CD4-positive, alpha-beta T cell (primary cell): Measurements from ENCODE around the gene CDK14. TPM values are rescaled to one million over a fixed set of nuclear protein-coding genes. Genes with fewer than 3 reads are reported as not detected.

Source experiments
- ATAC-seq: fragments of 200-7000 bp; cut with Tn5 transposase; one replicate; pipeline ENCODE4 v1.10.0; 2022; ENCODE audit warnings: mild to moderate bottlenecking; ENCODE audit not compliant: poor library complexity
- CTCF ChIA-PET: fragments of 350-600 bp; sonication (Branson Sonifier 250); formaldehyde crosslinking; loops from one replicate; lab custom pipeline; 2021; ENCODE audit warnings: antibody characterized with exemption, inconsistent platforms; lab: Charles Lee
- POLR2A ChIA-PET: fragments of 350-600 bp; sonication (Branson Sonifier 250); formaldehyde crosslinking; loops from one replicate; lab custom pipeline; 2021; ENCODE audit warnings: antibody characterized with exemption, inconsistent platforms; lab: Charles Lee
- DNase-seq, 14 experiments: peaks; one replicate each; pipeline ENCODE4 v3.0.0-alpha.2; 2013 to 2020; ENCODE audit warnings: mixed read lengths in 2 of 14
- H3K27ac ChIP-seq, 2 donors: one replicate each; pipeline versions ENCODE4 v1.5.1 to v1.7.0; 2013; ENCODE audit warnings: low read length in 2 of 2, low read depth in 1 of 2, mild to moderate bottlenecking in 1 of 2
- H3K27me3 ChIP-seq, 2 experiments: 1 replicate in 1 of 2; 2 replicates in 1 of 2; pipeline versions ENCODE4 v1.6.1 to v1.7.0; 2013; ENCODE audit warnings: low read length in 2 of 2, control low read depth in 1 of 2, mild to moderate bottlenecking in 1 of 2, moderate library complexity in 1 of 2; ENCODE audit not compliant: insufficient read depth in 2 of 2, control insufficient read depth in 1 of 2
- H3K36me3 ChIP-seq: one replicate; pipeline ENCODE4 v1.6.1; 2013; ENCODE audit warnings: low read length, control low read depth; ENCODE audit not compliant: insufficient read depth
- H3K4me1 ChIP-seq: one replicate; pipeline ENCODE4 v1.6.1; 2013; ENCODE audit warnings: low read length, control low read depth; ENCODE audit not compliant: insufficient read depth
- H3K4me3 ChIP-seq: one replicate; pipeline ENCODE4 v1.5.1; 2013; ENCODE audit warnings: mild to moderate bottlenecking, low read length, moderate library complexity
- H3K9me3 ChIP-seq, 2 experiments: 1 replicate in 1 of 2; 2 replicates in 1 of 2; pipeline versions ENCODE4 v1.6.1 to v1.7.0; 2013; ENCODE audit warnings: low read length in 2 of 2, mild to moderate bottlenecking in 2 of 2, control low read depth in 1 of 2, moderate library complexity in 1 of 2; ENCODE audit not compliant: control insufficient read depth in 1 of 2, insufficient read depth in 1 of 2
- H3K27ac Mint-ChIP-seq: one replicate; pipeline ENCODE4 v1.8.0; 2020; ENCODE audit warnings: mixed read lengths
- H3K27me3 Mint-ChIP-seq: one replicate; pipeline ENCODE4 v1.8.0; 2021; ENCODE audit warnings: mixed read lengths
- H3K36me3 Mint-ChIP-seq: one replicate; pipeline ENCODE4 v1.8.0; 2021; ENCODE audit warnings: low read depth, mixed read lengths
- H3K4me1 Mint-ChIP-seq: one replicate; pipeline ENCODE4 v1.8.0; 2021; ENCODE audit warnings: low read depth, mixed read lengths
- H3K4me3 Mint-ChIP-seq: one replicate; pipeline ENCODE4 v1.8.0; 2020; ENCODE audit warnings: mild to moderate bottlenecking, mixed read lengths
- H3K9me3 Mint-ChIP-seq: one replicate; pipeline ENCODE4 v1.8.0; 2020; ENCODE audit warnings: mixed read lengths
- intact Hi-C, 2 experiments: fragments of 100-400 bp; cut with DNase I in 1 of 2; cut with micrococcal nuclease in 1 of 2; formaldehyde crosslinking; loops; one replicate each; pipeline versions ENCODE4 v1.15.1 to v1.9.0; 2023 to 2025; cut with DNase I, micrococcal nuclease
- total RNA-seq, 174 experiments: library from RNA in 2 of 174; stranded (reverse) in 2 of 174; gene quantifications; one replicate each; pipeline ENCODE4 v1.2.3 and lab custom pipeline; 2021 to 2026
- TF ChIP-seq, protein P1 (sequence below): fragments of 200-600 bp; IDR thresholded peaks from one replicate; pipeline ENCODE4 v1.8.0; 2022; ENCODE audit warnings: antibody characterized with exemption, mild to moderate bottlenecking

The CDK14 gene
- total RNA-seq, 2 experiments from 2014 or later = 0.45 to 0.47 TPM

DNA sequence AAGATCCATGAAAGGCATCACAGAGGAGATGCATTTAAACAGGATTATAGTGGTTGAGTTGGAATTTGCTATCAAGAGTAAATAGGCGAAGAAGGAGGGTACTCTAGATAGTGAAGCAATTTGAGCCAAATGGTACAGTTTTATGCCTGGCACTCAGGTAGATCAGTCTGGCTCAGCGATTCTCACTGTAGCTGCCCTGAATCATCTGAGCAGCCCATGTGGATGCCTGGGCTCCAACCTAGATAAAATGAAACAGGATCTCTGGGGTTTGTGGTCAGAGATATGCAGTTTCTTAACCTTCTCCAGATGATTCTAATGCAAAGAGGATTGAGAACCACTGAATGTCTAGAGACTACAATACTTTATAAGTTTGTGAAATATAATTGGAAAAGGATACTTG, 386.1 kb downstream of the CDK14 start:
- no peak for ATAC-seq
- Mint-ChIP-seq H3K27ac (no peak overlapping the region), H3K4me3 (no peak overlapping the region), H3K27me3 (no peaks in the 10 kb centered on the region), H3K9me3 (peaks cover 5% of the 10 kb centered on the region), H3K4me1 (no peaks in the 10 kb centered on the region), H3K36me3 (no peaks in the 10 kb centered on the region)
- TF ChIP-seq, protein P1, sequence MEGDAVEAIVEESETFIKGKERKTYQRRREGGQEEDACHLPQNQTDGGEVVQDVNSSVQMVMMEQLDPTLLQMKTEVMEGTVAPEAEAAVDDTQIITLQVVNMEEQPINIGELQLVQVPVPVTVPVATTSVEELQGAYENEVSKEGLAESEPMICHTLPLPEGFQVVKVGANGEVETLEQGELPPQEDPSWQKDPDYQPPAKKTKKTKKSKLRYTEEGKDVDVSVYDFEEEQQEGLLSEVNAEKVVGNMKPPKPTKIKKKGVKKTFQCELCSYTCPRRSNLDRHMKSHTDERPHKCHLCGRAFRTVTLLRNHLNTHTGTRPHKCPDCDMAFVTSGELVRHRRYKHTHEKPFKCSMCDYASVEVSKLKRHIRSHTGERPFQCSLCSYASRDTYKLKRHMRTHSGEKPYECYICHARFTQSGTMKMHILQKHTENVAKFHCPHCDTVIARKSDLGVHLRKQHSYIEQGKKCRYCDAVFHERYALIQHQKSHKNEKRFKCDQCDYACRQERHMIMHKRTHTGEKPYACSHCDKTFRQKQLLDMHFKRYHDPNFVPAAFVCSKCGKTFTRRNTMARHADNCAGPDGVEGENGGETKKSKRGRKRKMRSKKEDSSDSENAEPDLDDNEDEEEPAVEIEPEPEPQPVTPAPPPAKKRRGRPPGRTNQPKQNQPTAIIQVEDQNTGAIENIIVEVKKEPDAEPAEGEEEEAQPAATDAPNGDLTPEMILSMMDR = no peak
- Histone ChIP-seq H3K27ac (no peak overlapping the region), H3K27me3 (no peaks in the 10 kb centered on the region), H3K9me3 (peaks cover 7 to 8% of the 10 kb centered on the region in 2 experiments), H3K36me3 (no peaks in the 10 kb centered on the region), H3K4me3 (no peak overlapping the region), H3K4me1 (no peaks in the 10 kb centered on the region)
- intact Hi-C loops = no loop called here
- POLR2A ChIA-PET = no interaction called here
- CTCF ChIA-PET = no interaction called here
- DNase-seq = no peak

- H3K36me3 Mint-ChIP-seq = no peaks in the 10 kb centered on the region
- ChIA-PET CTCF (no interaction called here), POLR2A (no interaction called here)
These were observed 388.6 kb downstream of the CDK14 start for GRCh38 chr7:90984692-90985091.

GRCh38 chr7:90988516-90988915, 392.4 kb downstream of the CDK14 start:
- Histone ChIP-seq H3K4me1 (no peaks in the 10 kb centered on the region), H3K27me3 (no peaks in the 10 kb centered on the region), H3K27ac (no peak overlapping the region), H3K36me3 (no peaks in the 10 kb centered on the region), H3K9me3 (peaks cover 0 to 1% of the 10 kb centered on the region in 2 experiments), H3K4me3 (no peak overlapping the region)
- H3K27me3 Mint-ChIP-seq = no peaks in the 10 kb centered on the region
- DNase-seq (no peak), ATAC-seq (no peak)
- H3K9me3 Mint-ChIP-seq = peaks cover 2% of the 10 kb centered on the region
- no peaks in the 10 kb centered on the region for H3K4me1 Mint-ChIP-seq
- no peak overlapping the region for H3K27ac Mint-ChIP-seq
- no peak overlapping the region for H3K4me3 Mint-ChIP-seq
- intact Hi-C loops = no loop called here
- H3K36me3 Mint-ChIP-seq = no peaks in the 10 kb centered on the region
- CTCF ChIA-PET = no interaction called here
- POLR2A ChIA-PET = no interaction called here
- TF ChIP-seq, protein P1 = no peak

More at GRCh38 chr7:90984692-90985091, 388.6 kb downstream of the CDK14 start:
- no peaks in the 10 kb centered on the region for H3K27me3 ChIP-seq
- peaks cover 7 to 8% of the 10 kb centered on the region in 2 experiments for H3K9me3 ChIP-seq
- H3K36me3 ChIP-seq = no peaks in the 10 kb centered on the region
- H3K27me3 Mint-ChIP-seq = no peaks in the 10 kb centered on the region
- DNase-seq = no peak
- intact Hi-C loops = no loop called here
- H3K9me3 Mint-ChIP-seq = peaks cover 5% of the 10 kb centered on the region
- no peak overlapping the region for H3K27ac Mint-ChIP-seq
- no peak overlapping the region for H3K4me3 Mint-ChIP-seq
- no peaks in the 10 kb centered on the region for H3K4me1 Mint-ChIP-seq
- no peaks in the 10 kb centered on the region for H3K4me1 ChIP-seq
- H3K27ac ChIP-seq = no peak overlapping the region
- H3K4me3 ChIP-seq = no peak overlapping the region
- TF ChIP-seq, protein P1 = no peak
- no peak for ATAC-seq
